Measurements from ENCODE around the gene KDM5B.
"Not testable (repeated sequence)": the region's sequence is repeated elsewhere in the genome, so short reads cannot be mapped to it uniquely, and the experiment has no call there.

The KDM5B gene

DNA sequence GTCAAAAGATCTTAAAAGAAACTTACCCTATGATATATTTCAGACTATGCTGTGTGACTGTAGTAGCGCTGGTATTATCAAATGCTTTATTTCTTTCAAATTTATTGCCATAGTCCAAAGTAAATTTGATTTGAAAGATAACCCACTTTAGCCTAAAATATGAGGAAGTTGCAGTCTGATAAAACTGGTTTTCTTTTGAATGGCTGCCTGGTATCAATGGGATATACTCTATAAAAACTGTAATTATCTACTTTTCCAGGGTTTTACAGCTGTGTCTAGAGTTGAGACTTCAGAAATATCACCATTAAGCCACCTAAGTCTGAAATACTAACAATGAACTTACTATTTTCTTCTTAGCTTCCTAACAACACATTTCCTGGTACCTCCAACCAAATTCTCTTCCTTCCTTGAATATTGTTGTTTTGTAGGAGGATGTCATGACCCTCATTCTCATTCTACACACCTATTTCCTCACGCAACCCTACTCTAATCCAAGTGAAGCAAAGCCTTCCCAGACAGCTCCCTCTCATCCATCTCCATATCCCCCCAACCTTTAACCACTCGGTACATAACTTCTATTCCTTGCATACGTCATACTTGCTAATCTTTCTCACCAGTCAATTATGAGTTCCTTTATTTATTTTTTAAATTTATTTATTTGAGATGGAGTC lies 17.0 kb downstream of the KDM5B start:
- no peak for DNase-seq

DNA sequence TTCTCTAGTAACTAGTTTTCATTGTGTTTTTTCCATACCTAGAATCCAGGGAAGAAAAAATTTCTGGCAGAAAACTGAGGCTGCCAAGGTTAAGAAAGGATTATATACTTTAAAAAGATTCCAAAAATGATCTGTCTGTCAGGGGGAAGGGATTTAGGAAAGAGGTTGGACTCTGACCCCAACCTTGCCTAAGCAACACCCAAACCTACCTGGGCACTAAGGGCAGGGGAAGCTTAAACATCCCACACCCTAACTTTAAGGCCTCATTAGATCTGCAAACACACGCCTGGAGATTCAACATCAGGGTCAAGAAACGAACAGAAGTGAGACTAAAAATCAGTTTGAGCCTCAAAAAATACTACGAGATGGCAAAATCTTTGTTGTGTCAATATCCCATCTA lies 19.4 kb downstream of the KDM5B start:
- DNase-seq = no peak

DNA sequence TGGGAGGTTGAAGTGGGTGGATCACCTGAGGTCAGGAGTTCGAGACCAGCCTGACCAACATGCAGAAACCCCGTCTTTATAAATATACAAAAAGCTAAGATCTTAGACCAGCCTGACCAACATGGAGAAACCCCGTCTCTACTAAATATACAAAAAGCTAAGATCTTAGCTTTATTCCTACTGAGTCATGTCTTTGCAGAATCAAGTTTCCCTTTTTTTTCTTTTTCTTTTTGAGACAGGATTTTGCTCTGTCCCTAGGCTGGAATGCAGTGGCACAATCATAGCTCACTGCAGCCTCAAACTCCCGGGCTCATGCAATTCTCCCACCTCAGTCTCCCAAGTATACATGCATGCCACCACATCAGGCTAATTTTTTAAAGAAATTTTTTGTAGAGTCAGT lies 21.4 kb downstream of the KDM5B start:
- DNase-seq = no peak

DNA sequence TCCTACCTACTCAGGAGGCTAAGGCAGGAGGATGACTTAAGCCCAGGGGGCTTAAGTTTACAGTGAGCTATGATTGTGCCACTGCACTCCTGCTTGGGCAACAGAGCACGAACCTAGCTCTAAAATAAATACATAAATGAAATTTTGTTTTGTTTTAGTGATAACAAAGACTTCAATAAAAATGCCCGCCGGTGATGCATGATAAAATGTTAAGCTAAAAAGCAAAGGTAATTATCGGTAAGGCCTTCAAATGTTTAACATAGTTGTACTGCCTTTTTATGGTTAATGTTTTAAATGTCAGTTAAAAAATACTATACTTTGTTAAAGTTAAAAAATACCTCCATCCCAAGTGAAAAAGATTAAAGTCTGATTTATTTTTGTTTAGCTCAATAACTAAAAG lies 27.0 kb downstream of the KDM5B start:
- DNase-seq = no peak

DNA sequence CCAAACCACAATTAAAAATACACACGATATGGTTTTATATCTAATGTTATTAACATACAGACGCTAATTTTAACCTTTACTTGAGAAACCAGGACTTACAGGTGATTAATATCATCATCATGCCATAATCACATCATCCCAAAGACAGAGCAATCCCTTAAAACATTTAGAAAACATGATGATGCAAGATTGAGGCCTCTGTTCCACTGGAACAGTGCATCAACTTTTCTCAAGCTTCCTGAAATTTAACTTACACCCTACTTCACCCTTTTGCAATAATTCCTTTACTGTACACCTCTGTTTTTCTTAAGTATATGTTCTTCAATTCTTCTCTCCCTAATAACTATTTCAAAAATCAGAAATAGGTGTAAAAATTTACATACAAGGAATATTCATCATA lies 38.1 kb downstream of the KDM5B start:
- DNase-seq = no peak

DNA sequence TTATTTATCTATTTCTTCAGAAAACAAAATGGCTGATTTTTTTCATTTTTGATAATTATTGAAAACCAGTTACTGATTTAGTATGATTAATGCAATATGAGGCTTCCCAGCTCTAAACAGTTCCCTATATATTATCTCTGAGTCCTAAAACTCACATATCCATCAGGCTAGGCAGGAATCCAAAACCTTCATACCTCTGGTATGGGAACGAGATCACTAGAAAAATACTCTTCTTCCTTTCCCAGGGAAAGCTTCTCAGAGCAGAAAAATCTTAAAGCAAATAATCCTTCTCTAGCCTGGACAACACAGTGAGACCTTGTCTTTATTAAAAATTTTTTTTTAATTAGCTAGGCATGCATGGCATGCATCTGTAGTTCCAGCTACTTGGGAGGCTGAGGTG lies 42.5 kb downstream of the KDM5B start:
- DNase-seq = no peak

DNA sequence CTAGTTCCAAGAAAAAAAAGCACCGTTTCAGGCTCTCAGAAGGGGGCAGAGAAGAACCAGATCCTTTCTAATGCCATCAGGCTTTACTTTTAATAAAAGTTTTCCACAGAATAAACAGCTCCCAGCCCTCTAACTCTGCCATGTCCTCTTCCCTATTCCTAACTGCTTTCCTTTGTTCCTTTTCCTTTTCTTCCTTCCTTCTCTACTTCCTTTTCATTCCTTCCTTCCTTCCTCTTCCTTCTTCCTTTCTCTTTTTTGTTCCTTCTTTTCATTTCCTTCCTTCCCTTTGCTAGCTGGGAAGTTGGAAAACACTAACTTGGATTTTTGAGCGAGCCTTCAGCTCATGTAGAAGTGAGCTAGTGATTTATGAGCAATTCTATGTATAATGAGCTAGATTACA lies 46.2 kb downstream of the KDM5B start:
- no peak for DNase-seq

DNA sequence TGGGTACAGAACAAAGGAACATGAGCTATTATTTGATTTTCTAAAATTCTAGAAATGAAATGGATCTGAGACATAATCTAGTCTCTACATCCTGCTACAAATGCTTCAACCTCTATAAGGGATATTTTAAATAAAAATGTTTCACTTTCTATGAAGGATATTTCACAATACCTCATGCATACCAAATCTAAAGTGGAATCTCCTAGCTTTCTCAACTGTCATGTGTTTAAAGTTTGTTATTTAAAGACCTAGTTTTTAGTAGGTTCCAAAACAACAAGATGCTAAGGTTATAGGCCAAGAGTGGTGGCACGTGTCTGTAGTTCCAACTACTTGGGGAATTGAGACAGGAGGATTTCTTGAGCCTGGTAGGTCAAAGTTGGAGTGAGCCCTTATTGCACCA lies 47.6 kb downstream of the KDM5B start:
- no peak for DNase-seq

DNA sequence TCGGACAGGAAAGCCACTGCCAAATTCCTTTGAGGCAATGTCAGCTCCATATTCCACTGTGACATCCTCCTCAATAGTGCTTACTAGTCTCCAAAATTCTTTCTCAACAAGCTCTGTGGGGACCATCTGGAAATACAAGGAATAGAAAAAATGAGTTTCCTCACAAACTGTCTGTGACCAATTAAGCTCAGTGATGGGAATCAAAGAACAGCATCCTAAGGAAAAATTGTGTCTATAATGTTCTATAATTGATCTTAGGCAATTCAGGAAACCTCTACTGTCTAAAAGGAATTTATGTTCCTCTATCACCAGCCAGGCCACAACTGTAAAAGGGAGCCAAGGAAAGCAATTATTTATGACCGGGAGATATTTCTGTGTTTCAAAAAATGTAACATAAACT lies 51.8 kb downstream of the KDM5B start:
- DNase-seq = no peak

DNA sequence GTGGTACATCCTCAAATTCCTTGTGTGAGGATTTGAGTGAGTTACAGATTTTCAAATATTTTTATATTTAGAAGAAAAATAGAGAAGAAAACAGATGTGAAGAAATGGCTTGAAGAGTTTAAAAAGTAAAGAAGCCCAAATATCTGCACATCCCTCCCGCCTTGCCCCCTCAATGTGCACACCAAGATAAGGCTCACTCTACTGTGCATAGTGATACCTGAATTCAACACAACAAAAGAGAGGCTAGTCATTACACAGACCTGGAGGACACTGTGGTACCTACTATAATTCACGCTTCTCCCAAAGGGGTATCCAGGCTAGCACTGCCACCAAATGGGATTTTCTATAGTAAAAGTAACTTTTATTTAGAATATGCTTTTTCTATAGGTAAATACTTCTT lies 53.9 kb downstream of the KDM5B start:
- DNase-seq = no peak

DNA sequence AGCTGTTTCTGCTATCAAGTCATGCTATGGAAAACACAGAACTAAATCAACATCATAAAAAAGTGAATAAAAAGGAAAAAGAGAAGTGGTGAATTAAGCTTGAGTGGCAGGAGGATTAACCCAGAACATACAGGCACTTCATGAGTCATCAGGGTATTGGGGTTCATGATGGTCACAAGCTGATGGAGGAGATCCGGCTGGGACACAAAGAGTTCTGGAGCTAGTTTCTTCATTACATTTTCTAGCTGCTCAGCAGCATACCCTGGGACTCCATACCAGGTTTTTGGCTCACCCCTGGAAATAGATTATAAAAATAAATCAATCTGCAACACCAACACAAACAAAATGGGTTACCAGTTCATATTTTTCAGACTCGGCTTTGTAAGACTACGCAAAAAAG lies 55.4 kb downstream of the KDM5B start:
- no peak for DNase-seq

DNA sequence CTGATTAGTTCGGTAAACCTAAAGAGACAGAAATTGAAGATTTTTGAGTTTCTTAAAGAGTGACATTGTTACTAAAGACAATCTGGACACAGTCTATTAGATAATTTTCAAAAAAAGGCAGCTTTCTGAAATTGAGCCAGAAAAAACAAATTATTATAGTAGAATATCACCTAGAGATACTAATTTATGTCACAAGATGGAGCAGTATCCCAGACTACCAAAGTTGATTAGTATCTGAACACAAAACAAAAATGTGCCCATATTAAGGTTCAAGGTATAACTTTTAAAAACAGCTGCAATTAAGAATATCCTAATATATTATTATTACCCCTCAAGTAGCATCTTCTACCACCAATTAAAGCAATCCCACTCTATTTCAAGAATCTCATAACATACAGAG lies 57.5 kb downstream of the KDM5B start:
- DNase-seq = no peak

DNA sequence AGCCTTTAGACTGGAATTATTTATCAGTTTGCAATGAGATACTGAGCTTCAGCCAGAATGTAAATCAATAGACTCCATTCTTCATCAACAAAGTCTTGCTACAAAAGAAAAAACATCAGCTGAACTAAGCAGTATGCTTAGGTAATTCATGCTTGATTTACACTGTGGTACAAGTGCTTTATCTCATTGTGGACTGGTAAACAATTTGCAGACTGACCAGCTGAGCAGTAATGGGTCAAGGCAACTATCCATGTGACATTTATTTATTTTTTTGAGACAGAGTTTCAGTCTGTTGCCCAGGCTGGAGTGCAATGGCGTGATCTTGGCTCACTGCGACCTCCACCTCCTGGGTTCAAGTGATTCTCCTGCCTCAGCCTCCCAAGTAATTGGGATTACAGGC lies 58.2 kb downstream of the KDM5B start:
- DNase-seq = no peak

DNA sequence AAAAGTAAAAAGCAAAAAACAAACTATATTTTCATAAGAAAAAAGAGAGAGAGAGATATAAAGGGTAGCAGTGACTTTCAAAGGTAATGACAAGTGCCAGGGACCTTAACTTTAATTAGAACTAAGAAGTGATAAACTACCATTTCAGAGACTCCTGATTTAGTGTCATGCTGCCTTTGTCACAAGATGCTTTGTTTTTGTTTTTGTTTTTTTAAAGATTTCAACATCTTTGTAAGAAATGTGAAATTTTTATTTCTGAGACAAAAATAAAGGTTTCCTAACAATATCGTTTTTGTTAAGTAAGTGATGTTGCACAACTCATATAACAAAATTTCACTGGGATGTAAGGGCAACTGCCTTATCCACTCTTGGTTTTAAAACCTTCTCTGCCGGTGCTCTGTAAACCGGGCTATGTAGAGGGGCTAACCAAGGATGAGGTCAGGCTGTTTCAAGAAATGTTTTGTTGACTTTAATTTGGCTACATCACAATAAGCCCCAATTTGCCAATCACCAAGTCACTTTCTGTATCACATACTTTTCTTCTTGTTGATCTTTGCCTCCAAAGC lies 62.8 kb downstream of the KDM5B start:
- no peak for DNase-seq

DNA sequence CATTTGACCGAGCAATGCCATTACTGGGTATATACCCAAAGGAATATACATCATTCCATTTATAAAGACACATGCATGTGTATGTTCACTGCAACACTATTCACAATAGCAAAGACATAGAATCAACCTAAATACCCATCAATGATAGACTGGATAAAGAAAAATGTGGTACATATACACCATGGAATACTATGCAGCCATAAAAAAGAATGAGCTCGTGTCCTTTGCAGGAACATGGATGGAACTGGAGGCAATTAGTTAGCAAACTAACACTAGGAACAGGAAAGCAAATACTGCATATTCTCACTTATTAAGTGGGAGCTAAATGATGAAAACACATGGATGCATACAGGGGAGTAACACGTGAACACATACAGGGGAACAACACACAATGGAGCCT lies 63.5 kb downstream of the KDM5B start:
- DNase-seq = not testable (repeated sequence)

DNA sequence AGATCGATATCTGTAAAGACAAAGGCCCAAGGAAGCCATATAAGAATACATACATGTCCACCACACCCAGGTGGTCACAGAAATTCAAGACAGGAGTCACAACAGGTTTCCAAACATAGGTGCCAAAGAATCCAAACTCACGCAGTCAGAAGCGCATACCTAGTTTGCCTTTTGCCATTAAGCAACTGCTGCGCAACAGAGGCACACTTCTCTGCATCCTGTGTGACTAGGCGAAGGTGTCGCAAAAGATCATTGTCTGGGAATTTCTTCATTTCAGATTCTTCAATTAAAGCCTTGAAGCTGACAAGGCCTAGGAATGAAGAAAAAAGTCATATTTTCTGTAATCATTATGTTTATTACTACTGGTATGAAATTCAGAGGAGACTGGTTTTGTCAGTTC lies 65.7 kb downstream of the KDM5B start:
- DNase-seq = no peak

DNA sequence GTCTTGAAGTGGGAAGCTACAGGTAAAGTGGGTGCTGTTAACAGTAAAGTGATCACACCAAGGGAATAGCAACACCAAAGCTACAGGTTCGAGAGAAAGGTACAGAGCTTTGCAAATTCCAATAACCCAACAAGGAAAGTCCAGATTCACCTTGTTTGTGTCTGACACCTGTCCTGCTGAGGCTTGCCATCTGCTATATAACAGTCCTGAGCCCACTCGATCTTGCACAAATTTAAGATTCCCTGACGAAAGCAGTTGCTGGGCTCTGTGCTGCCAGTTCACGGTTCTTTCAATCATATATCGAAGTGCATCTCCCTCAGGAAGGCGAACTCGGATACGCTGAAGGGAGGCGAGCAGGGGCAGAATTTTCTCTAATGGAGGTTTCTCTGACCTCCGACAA lies 75.0 kb downstream of the KDM5B start:
- DNase-seq = no peak

DNA sequence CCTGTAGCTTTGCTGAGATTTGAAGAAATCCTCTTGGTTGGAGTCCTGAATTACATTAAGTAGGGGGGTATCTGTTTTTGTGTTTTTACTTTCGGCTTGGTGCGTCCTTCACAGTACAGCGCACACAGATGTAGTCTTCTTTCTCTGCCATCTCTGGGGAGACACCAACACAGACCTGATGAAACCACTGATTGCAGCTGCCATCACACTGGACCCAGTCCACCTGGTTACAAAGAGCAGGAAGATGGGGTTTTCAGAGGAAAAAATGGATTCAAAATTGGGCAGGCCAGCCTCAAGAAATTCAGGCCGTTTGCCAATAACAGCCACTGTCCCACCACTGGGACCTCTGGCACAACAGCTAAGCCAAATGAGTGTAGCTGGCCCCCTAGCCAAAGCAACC lies 79.3 kb downstream of the KDM5B start:
- DNase-seq = no peak

DNA sequence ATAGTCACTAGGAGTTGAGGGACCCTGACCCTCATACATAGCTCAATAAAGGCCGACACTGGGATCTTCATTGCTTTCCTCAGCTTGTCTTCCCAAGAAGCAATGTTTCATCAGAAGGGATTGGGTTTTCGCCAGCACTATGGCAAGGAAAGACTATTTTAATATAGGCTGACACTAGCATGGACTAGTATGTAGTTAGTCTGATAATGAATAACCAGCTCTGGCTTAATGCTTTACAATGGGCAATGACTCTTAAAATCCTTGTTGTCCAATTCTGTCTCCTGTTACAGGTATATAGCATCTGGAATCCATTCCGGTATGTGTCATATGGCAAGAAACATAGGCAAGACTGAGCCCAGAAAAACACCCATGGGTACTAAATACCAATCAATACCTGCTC lies 82.7 kb downstream of the KDM5B start:
- DNase-seq = no peak

DNA sequence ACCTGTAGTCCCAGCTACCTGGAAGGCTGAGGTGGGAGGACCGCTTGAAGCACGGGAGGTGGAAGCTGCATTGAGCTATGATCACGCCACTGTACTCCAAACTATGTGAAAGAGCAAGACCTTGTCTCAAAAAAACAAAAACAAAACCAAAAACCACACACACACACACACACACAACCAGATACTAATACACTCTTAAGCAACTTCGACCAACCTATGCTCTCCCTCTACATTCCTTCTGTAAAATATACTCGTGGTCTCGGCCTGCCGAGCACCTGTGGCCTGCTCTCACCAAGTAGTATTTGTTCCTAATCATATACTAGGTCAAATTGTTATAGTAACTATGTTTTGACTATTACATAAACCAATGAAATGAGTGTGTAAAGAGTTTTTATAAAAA lies 84.5 kb downstream of the KDM5B start:
- DNase-seq = no peak

DNA sequence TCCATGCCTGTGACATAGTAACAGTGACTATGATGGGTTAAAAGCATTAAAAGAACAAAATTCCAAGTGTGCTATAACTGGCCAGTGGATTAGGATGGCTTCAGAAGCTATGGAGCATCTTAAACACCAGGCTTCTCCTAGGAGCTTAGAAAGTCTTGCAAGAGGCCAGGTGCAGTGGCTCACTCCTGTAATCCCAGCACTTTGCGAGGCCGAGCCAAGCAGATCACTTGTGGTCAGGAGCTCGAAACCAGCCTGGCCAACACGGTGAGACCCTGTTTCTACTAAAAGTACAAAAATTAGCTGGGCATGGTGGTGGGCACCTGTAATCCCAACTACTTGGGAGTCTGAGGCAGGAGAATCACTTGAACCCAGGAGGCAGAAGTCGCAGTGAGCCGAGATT lies 85.2 kb downstream of the KDM5B start:
- DNase-seq = not testable (repeated sequence)

DNA sequence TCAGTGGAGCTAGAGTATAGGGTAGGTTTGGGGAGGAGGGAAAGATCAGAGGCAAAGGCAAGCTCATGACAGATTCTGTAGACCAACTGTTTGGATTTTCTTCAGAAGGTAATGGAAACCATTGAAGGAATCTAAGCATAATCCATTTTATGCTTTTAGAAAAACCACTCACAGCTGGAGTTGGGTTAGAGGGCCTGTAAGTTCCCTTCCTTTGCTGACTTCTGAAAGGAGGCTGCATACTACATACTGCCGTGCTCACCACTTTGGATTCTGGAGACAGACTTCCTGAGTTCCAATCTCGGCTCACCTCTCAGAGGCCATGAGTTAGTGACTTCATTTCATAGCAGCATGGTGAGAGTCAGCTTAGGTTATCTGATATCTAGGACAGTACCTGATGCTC lies 91.6 kb downstream of the KDM5B start:
- DNase-seq = no peak

DNA sequence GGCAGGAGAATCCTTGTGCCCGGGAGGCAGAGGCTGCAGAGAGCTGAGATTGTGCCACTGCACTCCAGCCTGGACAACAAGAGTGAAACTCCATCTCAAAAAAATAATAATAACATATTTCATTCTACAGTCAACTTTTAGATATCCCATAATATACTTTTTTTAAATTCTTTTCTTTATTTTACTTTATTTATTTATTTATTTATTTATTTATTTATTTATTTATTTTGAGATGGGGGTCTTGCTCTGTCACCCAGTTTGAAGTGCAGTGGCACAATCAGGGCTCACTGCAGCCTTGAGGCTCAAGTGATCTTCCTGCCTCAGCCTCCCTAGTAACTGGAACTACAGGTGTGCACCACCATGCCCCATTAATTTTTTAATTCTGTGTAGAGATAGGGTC lies 94.0 kb downstream of the KDM5B start:
- not testable (repeated sequence) for DNase-seq

DNA sequence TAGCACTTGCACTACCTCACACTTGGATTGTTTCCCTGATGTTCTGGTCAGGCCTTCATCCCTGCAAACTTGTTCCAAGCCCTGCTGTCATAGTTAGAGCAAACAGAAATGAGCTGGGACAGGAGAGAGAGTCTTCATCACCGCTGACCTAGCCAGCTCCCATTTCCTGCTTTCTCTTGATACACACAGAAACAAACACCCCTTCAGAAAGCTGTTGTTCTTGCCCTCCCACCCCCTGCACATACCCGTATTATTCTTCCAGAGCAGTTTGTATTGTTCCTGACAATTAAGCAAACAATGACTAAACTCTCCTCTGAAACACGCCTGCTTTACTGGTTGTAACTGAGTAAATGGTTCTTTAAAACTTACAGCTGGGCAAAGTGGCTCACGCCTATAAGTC lies 95.1 kb downstream of the KDM5B start:
- DNase-seq = no peak

DNA sequence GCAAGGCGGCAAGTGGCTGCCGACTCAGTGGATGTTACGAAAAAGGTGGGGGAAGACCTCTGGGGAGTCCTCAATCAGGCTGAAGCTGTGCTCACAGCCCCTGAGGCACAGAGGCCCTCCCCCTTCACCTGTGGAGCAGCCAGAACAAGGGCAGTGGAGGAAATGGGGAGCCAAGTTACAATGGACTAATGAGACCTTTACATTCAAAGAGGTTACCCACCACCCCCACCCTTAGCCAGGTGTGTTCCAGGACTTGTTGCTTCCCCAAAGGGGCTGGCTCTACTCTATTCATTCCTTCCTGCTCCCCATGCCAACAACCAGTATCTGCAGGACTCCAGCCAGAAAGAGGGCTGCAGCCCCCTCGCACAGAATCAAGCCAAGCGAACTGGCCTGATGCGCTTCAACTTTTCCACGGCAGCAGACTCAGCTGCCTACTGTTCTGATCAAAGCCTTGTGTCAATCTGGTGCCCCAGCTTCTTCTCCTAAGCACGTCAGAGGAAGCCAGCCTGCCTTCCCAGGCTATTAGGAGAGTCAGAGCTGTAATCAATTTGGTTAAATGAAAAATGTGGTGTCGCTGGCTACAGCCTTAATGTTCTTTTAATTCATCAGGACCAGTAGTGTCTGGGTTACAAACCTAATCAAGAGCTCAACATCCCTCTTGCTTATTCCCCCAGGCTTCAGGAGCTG lies 96.1 kb downstream of the KDM5B start:
- no peak for DNase-seq
